Activated B cell treated with CpG ODN at 0.5 μM for 24 hours (primary cell): ENCODE measurements around the gene GHR. TPM values are rescaled to one million over a fixed set of nuclear protein-coding genes. Genes with fewer than 3 reads are reported as not detected.

Experiments
- ATAC-seq: fragments of 200-7000 bp; cut with Tn5 transposase; one replicate; pipeline ENCODE4 v1.10.0; 2021; ENCODE audit warnings: low read depth, mild to moderate bottlenecking, moderate library complexity
- CTCF ChIA-PET: fragments of 350-600 bp; sonication (Branson Sonifier 250); formaldehyde crosslinking; loops from one replicate; lab custom pipeline; 2021; ENCODE audit warnings: antibody characterized with exemption; lab: Charles Lee
- POLR2A ChIA-PET: fragments of 350-600 bp; sonication (Branson Sonifier 250); formaldehyde crosslinking; loops from one replicate; lab custom pipeline; 2021; ENCODE audit warnings: antibody characterized with exemption; lab: Charles Lee
- DNase-seq: peaks from one replicate; pipeline ENCODE4 v3.0.0; 2022
- H3K27ac Mint-ChIP-seq: one replicate; pipeline ENCODE4 v1.8.0; 2020; ENCODE audit warnings: mixed read lengths
- H3K27me3 Mint-ChIP-seq: one replicate; pipeline ENCODE4 v1.8.0; 2021; ENCODE audit warnings: mixed read lengths
- H3K36me3 Mint-ChIP-seq: one replicate; pipeline ENCODE4 v1.8.0; 2021; ENCODE audit warnings: low read depth, mixed read lengths
- H3K4me1 Mint-ChIP-seq: one replicate; pipeline ENCODE4 v1.8.0; 2021; ENCODE audit warnings: mixed read lengths
- H3K4me3 Mint-ChIP-seq: one replicate; pipeline ENCODE4 v1.8.0; 2020; ENCODE audit warnings: mild to moderate bottlenecking, mixed read lengths
- H3K9me3 Mint-ChIP-seq: one replicate; pipeline ENCODE4 v1.8.0; 2020; ENCODE audit warnings: mixed read lengths
- intact Hi-C: fragments of 100-400 bp; cut with micrococcal nuclease; formaldehyde crosslinking; loops from one replicate; pipeline ENCODE4 v1.15.1; 2024
- total RNA-seq: library from RNA; stranded (reverse); gene quantifications from 2 replicates; pipeline ENCODE4 v1.2.3, GENCODE V29; 2022
- TF ChIP-seq, protein P1 (sequence below): fragments of 200-600 bp; IDR thresholded peaks from one replicate; pipeline ENCODE4 v1.8.0; 2022; ENCODE audit warnings: antibody characterized with exemption, mild to moderate bottlenecking

The GHR gene
- total RNA-seq, 1 donor from 2014 or later = not detected

DNA sequence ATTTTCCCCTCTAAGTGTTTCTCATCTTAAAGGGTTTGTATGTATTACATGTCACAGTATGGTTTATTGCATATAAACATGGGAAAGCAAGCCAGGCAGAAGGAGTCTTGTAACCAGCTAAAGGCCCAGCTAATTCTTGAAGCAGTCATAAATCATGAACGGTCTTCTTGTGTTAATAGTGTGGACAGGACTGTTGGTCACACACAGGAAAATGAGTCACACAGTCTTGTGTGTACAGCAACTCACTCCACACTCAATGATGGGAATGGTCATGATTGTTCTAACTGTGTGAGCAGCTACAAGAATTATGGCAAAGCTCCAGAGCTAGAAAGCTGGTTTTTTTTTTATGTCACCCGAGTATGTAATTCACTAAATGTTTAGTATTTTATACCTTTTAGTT is 123.9 kb downstream of the GHR start:
- POLR2A ChIA-PET = no interaction called here
- H3K4me3 Mint-ChIP-seq = no peak overlapping the region
- peaks cover 9% of the 10 kb centered on the region for H3K27me3 Mint-ChIP-seq
- no peak for ATAC-seq
- no peak for DNase-seq
- CTCF ChIA-PET = no interaction called here
- no peak overlapping the region for H3K27ac Mint-ChIP-seq
- TF ChIP-seq, protein P1, sequence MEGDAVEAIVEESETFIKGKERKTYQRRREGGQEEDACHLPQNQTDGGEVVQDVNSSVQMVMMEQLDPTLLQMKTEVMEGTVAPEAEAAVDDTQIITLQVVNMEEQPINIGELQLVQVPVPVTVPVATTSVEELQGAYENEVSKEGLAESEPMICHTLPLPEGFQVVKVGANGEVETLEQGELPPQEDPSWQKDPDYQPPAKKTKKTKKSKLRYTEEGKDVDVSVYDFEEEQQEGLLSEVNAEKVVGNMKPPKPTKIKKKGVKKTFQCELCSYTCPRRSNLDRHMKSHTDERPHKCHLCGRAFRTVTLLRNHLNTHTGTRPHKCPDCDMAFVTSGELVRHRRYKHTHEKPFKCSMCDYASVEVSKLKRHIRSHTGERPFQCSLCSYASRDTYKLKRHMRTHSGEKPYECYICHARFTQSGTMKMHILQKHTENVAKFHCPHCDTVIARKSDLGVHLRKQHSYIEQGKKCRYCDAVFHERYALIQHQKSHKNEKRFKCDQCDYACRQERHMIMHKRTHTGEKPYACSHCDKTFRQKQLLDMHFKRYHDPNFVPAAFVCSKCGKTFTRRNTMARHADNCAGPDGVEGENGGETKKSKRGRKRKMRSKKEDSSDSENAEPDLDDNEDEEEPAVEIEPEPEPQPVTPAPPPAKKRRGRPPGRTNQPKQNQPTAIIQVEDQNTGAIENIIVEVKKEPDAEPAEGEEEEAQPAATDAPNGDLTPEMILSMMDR = no peak
- intact Hi-C loops = no loop called here
- no peaks in the 10 kb centered on the region for H3K4me1 Mint-ChIP-seq
- no peaks in the 10 kb centered on the region for H3K36me3 Mint-ChIP-seq
- no peaks in the 10 kb centered on the region for H3K9me3 Mint-ChIP-seq

- Mint-ChIP-seq H3K27me3 (peaks cover 5% of the 10 kb centered on the region), H3K4me1 (no peaks in the 10 kb centered on the region), H3K27ac (no peak overlapping the region), H3K4me3 (no peak overlapping the region), H3K36me3 (no peaks in the 10 kb centered on the region), H3K9me3 (no peaks in the 10 kb centered on the region)
- TF ChIP-seq, protein P1 = no peak
- ATAC-seq (no peak), DNase-seq (no peak)
- CTCF ChIA-PET = no interaction called here
- intact Hi-C loops = no loop called here
- POLR2A ChIA-PET = no interaction called here
Observed at GRCh38 chr5:42547894-42548293, 124.7 kb downstream of the GHR start.

GRCh38 chr5:42552597-42552996 is 129.4 kb downstream of the GHR start:
- Mint-ChIP-seq H3K4me1 (no peaks in the 10 kb centered on the region), H3K27me3 (no peaks in the 10 kb centered on the region), H3K4me3 (no peak overlapping the region), H3K27ac (no peak overlapping the region), H3K9me3 (no peaks in the 10 kb centered on the region), H3K36me3 (no peaks in the 10 kb centered on the region)
- intact Hi-C loops = no loop called here
- CTCF ChIA-PET = no interaction called here
- ATAC-seq = no peak
- TF ChIP-seq, protein P1 = no peak
- no peak for DNase-seq
- POLR2A ChIA-PET = no interaction called here

DNA sequence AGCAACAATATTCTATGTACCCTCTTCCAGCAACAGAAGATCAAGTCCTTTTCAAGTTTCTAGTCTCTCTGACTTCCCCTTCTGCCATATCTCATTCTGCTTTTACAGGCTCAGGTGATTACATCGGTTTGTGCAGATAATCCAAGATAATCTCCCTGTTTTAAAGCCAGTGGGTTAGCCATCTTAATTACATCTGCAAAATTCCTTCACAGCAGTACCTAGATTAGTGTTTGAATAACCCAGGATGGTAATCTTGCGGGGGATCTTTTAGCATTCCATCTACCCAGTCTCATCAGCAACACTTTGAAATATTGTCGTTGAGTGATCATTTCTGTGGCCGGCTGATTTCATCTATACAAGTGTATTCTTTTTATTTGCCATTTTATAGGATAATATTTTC is 130.2 kb downstream of the GHR start:
- ATAC-seq = no peak

GRCh38 chr5:42555010-42555409 is 131.8 kb downstream of the GHR start:
- CTCF ChIA-PET = no interaction called here
- DNase-seq = no peak
- no peak for ATAC-seq
- TF ChIP-seq, protein P1 = no peak
- Mint-ChIP-seq H3K27ac (no peak overlapping the region), H3K4me3 (no peak overlapping the region), H3K36me3 (no peaks in the 10 kb centered on the region), H3K9me3 (no peaks in the 10 kb centered on the region), H3K4me1 (no peaks in the 10 kb centered on the region), H3K27me3 (no peaks in the 10 kb centered on the region)
- intact Hi-C loops = no loop called here
- POLR2A ChIA-PET = no interaction called here

More for the DNA sequence above, 130.2 kb downstream of the GHR start:
- no peak overlapping the region for H3K27ac Mint-ChIP-seq
- CTCF ChIA-PET = no interaction called here
- H3K36me3 Mint-ChIP-seq = no peaks in the 10 kb centered on the region
- POLR2A ChIA-PET = no interaction called here
- H3K27me3 Mint-ChIP-seq = no peaks in the 10 kb centered on the region
- DNase-seq = no peak
- TF ChIP-seq, protein P1 = no peak
- no peaks in the 10 kb centered on the region for H3K4me1 Mint-ChIP-seq
- H3K9me3 Mint-ChIP-seq = no peaks in the 10 kb centered on the region
- no peak overlapping the region for H3K4me3 Mint-ChIP-seq
- intact Hi-C loops = no loop called here
